ENCODE measurements around the gene OR6V1. TPM values are rescaled to one million over a fixed set of nuclear protein-coding genes. Genes with fewer than 3 reads are reported as not detected.
"Not testable (repeated sequence)": the region's sequence is repeated elsewhere in the genome, so short reads cannot be mapped to it uniquely, and the experiment has no call there.

The OR6V1 gene
- total RNA-seq, 2 experiments from 2014 or later: not detected

- Histone ChIP-seq H3K4me1 (ENCODE audit: insufficient read depth, low read length, poor library complexity, severe bottlenecking) (peaks cover 35% of the 10 kb centered on the region), H3K36me3 (ENCODE audit: insufficient read depth, low read length) (peaks cover 23% of the 10 kb centered on the region), H3K9me3 (ENCODE audit: low read length) (peaks cover 35% of the 10 kb centered on the region)
- H3K9me2 ChIP-seq (ENCODE audit: insufficient read depth, low read length); H4K20me1 ChIP-seq (ENCODE audit: insufficient read depth, low read length); POLR2A ChIA-PET; H3K27ac ChIP-seq (ENCODE audit: low read depth, low read length, poor library complexity, severe bottlenecking); H2AFZ ChIP-seq (ENCODE audit: low read length); H3K4me3 ChIP-seq (ENCODE audit: low read depth, low read length, poor library complexity, severe bottlenecking); H3K4me2 ChIP-seq (ENCODE audit: low read length); CTCF ChIA-PET (ENCODE audit: unreplicated experiment); BruUV-seq (replicated peaks); H3K79me2 ChIP-seq (ENCODE audit: insufficient read depth, low read depth, low read length); DNase-seq (ENCODE audit: low spot score): not testable (repeated sequence)
- intact Hi-C loops (cut with micrococcal nuclease; ENCODE audit: unreplicated experiment): loop anchor here (10.0 kb wide), 1 partner anchor 284 kb away; no protein-coding TSS in a partner anchor
These were observed 36.5 kb downstream of the OR6V1 start for GRCh38 chr7:143088549-143089231.

DNA sequence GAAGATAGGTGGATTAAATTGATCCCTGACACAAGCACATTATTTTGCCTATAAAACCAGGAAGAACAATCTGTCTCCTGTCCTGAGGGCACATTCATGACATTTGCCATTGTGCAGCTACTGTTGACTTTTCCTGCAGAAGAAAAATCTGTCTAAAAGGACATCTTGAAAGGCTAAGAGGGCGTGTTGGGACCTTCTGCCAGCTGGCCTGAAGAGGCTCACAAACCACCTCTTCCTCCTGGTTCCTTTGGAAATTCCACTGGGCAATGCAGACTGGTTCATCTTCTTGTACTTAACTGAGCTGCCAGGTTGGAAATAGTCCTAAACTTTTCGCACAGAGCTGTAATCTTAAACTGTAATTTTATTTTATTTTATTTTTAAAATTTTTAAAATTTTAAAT is 44.0 kb downstream of the OR6V1 start:
- Histone ChIP-seq H3K4me1 (ENCODE audit: insufficient read depth, low read length, poor library complexity, severe bottlenecking) (peaks cover 9% of the 10 kb centered on the region), H3K36me3 (ENCODE audit: insufficient read depth, low read length) (no peaks in the 10 kb centered on the region; the same call in 1 of the 2 replicates), H3K9me3 (ENCODE audit: low read length) (peaks cover 36% of the 10 kb centered on the region), H2AFZ (ENCODE audit: low read length) (no peak overlapping the region), H3K4me2 (ENCODE audit: low read length) (no peak overlapping the region), H3K4me3 (ENCODE audit: low read depth, low read length, poor library complexity, severe bottlenecking) (no peak overlapping the region), H3K9me2 (ENCODE audit: insufficient read depth, low read length) (no peaks in the 10 kb centered on the region), H4K20me1 (ENCODE audit: insufficient read depth, low read length) (no peaks in the 10 kb centered on the region), H3K79me2 (ENCODE audit: insufficient read depth, low read depth, low read length) (no peaks in the 10 kb centered on the region), H3K27ac (ENCODE audit: low read depth, low read length, poor library complexity, severe bottlenecking) (no peak overlapping the region)
- ChIA-PET POLR2A (no interaction called here), CTCF (ENCODE audit: unreplicated experiment) (no interaction called here)
- intact Hi-C loops (cut with micrococcal nuclease; ENCODE audit: unreplicated experiment): no loop called here
- TF ChIP-seq CTCF (conservative IDR thresholded peaks at IDR 0.05; ENCODE audit: low read length): no peak
- no peak for DNase-seq (ENCODE audit: low spot score)
- BruUV-seq (replicated peaks): no TSS peak

DNA sequence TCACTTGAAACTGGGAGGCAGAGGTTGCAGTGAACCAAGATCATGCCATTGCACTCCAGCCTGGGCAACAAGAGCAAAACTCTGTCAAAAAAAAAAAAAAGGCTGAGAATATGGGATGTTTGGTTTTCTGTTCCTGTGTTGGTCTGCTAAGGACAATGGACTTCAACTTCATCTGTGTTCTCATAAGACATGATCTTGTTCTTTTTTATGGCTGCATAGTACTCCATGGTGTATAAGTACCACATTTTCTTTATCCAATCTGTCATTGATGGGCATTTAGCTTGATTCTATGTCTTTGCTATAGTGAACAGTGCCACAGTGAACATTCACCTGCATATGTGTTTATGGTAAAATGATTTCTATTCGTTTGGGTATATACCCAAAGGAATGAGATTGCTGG is 47.4 kb downstream of the OR6V1 start:
- H3K4me1 ChIP-seq (ENCODE audit: insufficient read depth, low read length, poor library complexity, severe bottlenecking); H3K36me3 ChIP-seq (ENCODE audit: insufficient read depth, low read length); H3K4me3 ChIP-seq (ENCODE audit: low read depth, low read length, poor library complexity, severe bottlenecking); H2AFZ ChIP-seq (ENCODE audit: low read length); H4K20me1 ChIP-seq (ENCODE audit: insufficient read depth, low read length); intact Hi-C loops (cut with micrococcal nuclease; ENCODE audit: unreplicated experiment); H3K79me2 ChIP-seq (ENCODE audit: insufficient read depth, low read depth, low read length); DNase-seq (ENCODE audit: low spot score); H3K27ac ChIP-seq (ENCODE audit: low read depth, low read length, poor library complexity, severe bottlenecking); BruUV-seq (replicated peaks); H3K9me2 ChIP-seq (ENCODE audit: insufficient read depth, low read length); H3K4me2 ChIP-seq (ENCODE audit: low read length); CTCF ChIA-PET (ENCODE audit: unreplicated experiment): not testable (repeated sequence)
- peaks cover 36% of the 10 kb centered on the region for H3K9me3 ChIP-seq (ENCODE audit: low read length)
- POLR2A ChIA-PET: interaction anchor here (1.3 to 1.4 kb wide), 2 partner anchors 16 to 19 kb away, joined by 3 to 6 read pairs; no protein-coding TSS in a partner anchor

Other genes starting within 250 kb of the OR6V1 start
- 0.15 and 0.41 TPM in 2 replicates for gene EPHB6, start 197.3 kb upstream of the OR6V1 start, total RNA-seq (2014; rRNA removed; shearing (Covaris generic))
- gene EPHB6, start 197.3 kb upstream of the OR6V1 start, total RNA-seq (2022): 0.33 and 0.57 TPM in 2 replicates
- gene TRPV6, start 166.6 kb upstream of the OR6V1 start, total RNA-seq (2014; rRNA removed; shearing (Covaris generic)): not detected in 2 replicates
- gene TRPV6, start 166.6 kb upstream of the OR6V1 start, total RNA-seq (2022): not detected in 2 replicates
- 0.06 TPM in 1 of 2 replicates, not detected in the other for gene TRPV5, start 118.6 kb upstream of the OR6V1 start, total RNA-seq (2014; rRNA removed; shearing (Covaris generic))
- gene TRPV5, start 118.6 kb upstream of the OR6V1 start, total RNA-seq (2022): not detected in 2 replicates
- not detected in 2 replicates for gene LLCFC1, start 112.9 kb upstream of the OR6V1 start, total RNA-seq (2014; rRNA removed; shearing (Covaris generic))
- gene LLCFC1, start 112.9 kb upstream of the OR6V1 start, total RNA-seq (2022): not detected in 2 replicates
- gene KEL, start 90.0 kb upstream of the OR6V1 start, total RNA-seq (2014; rRNA removed; shearing (Covaris generic)): 1.5 and 2.9 TPM in 2 replicates
- 1.9 and 2.2 TPM in 2 replicates for gene KEL, start 90.0 kb upstream of the OR6V1 start, total RNA-seq (2022)
- 0.66 TPM in 1 of 2 replicates, not detected in the other for gene OR9A2, start 25.2 kb upstream of the OR6V1 start, total RNA-seq (2014; rRNA removed; shearing (Covaris generic))
- 0.37 and 0.53 TPM in 2 replicates for gene OR9A2, start 25.2 kb upstream of the OR6V1 start, total RNA-seq (2022)
- not detected in 2 replicates for gene PIP, start 79.7 kb downstream of the OR6V1 start, total RNA-seq (2014; rRNA removed; shearing (Covaris generic))
- gene PIP, start 79.7 kb downstream of the OR6V1 start, total RNA-seq (2022): not detected in 2 replicates
- gene TAS2R39, start 131.1 kb downstream of the OR6V1 start, total RNA-seq (2014; rRNA removed; shearing (Covaris generic)): not detected in 2 replicates
- not detected in 2 replicates for gene TAS2R39, start 131.1 kb downstream of the OR6V1 start, total RNA-seq (2022)
- gene TAS2R40, start 169.7 kb downstream of the OR6V1 start, total RNA-seq (2014; rRNA removed; shearing (Covaris generic)): not detected in 2 replicates
- not detected in 2 replicates for gene TAS2R40, start 169.7 kb downstream of the OR6V1 start, total RNA-seq (2022)
- 37.8 and 39.4 TPM in 2 replicates for gene GSTK1, start 211.1 kb downstream of the OR6V1 start, total RNA-seq (2014; rRNA removed; shearing (Covaris generic))
- gene GSTK1, start 211.1 kb downstream of the OR6V1 start, total RNA-seq (2022): 41.6 and 44.5 TPM in 2 replicates
- gene TMEM139, start 232.6 kb downstream of the OR6V1 start, total RNA-seq (2014; rRNA removed; shearing (Covaris generic)): not detected in 2 replicates
- 0.46 and 0.48 TPM in 2 replicates for gene TMEM139, start 232.6 kb downstream of the OR6V1 start, total RNA-seq (2022)
- gene CASP2, start 236.0 kb downstream of the OR6V1 start, total RNA-seq (2014; rRNA removed; shearing (Covaris generic)): 27.2 and 33.9 TPM in 2 replicates
- 60.5 and 61.6 TPM in 2 replicates for gene CASP2, start 236.0 kb downstream of the OR6V1 start, total RNA-seq (2022)